Measurements from ENCODE around the gene USP32.
A peak's percentile ranks its signal among the peaks of the same experiment; 100 is the strongest.
"Not testable (repeated sequence)": the region's sequence is repeated elsewhere in the genome, so short reads cannot be mapped to it uniquely, and the experiment has no call there.

The USP32 gene

GRCh38 chr17:60406887-60407286 lies 15.0 kb upstream of the USP32 start:
- DNase-seq = no peak

GRCh38 chr17:60403962-60404361 lies 12.0 kb upstream of the USP32 start:
- no peak for DNase-seq

GRCh38 chr17:60403523-60403810 lies 11.5 kb upstream of the USP32 start:
- no peak for DNase-seq

GRCh38 chr17:60401819-60402218 lies 9.9 kb upstream of the USP32 start:
- no peak for DNase-seq

GRCh38 chr17:60398227-60398959 lies 6.5 kb upstream of the USP32 start:
- no peak for DNase-seq

GRCh38 chr17:60396412-60396811 lies 4.5 kb upstream of the USP32 start:
- no peak for DNase-seq

- no peak for DNase-seq
Observed at GRCh38 chr17:60395508-60396065, 3.7 kb upstream of the USP32 start.

- peak; percentile 32 for DNase-seq
Observed at GRCh38 chr17:60393840-60394723, 2.1 kb upstream of the USP32 start.

- peak; percentile 35 for DNase-seq
Observed at GRCh38 chr17:60392845-60393702, 1.1 kb upstream of the USP32 start.

GRCh38 chr17:60391471-60392041 lies 377 bp downstream of the USP32 start:
- no peak for DNase-seq

GRCh38 chr17:60390925-60391470 lies 935 bp downstream of the USP32 start:
- peak; percentile 44 for DNase-seq

- DNase-seq = no peak
Observed at GRCh38 chr17:60390186-60390585, 1.7 kb downstream of the USP32 start.

- no peak for DNase-seq
Observed at GRCh38 chr17:60388742-60389141, 3.2 kb downstream of the USP32 start.

GRCh38 chr17:60387666-60388065 lies 4.3 kb downstream of the USP32 start:
- DNase-seq = no peak

- no peak for DNase-seq
Observed at GRCh38 chr17:60386147-60387058, 5.5 kb downstream of the USP32 start.

- not testable (repeated sequence) for DNase-seq
Observed at GRCh38 chr17:60384921-60385320, 7.0 kb downstream of the USP32 start.

- no peak for DNase-seq
Observed at GRCh38 chr17:60383379-60383778, 8.6 kb downstream of the USP32 start.

GRCh38 chr17:60381958-60382357 lies 10.0 kb downstream of the USP32 start:
- no peak for DNase-seq

GRCh38 chr17:60379461-60379860 lies 12.5 kb downstream of the USP32 start:
- DNase-seq = not testable (repeated sequence)

GRCh38 chr17:60378187-60378586 lies 13.7 kb downstream of the USP32 start:
- not testable (repeated sequence) for DNase-seq

- DNase-seq = no peak
Observed at GRCh38 chr17:60372790-60373483, 19.0 kb downstream of the USP32 start.

All from NCI-H524 treated with DMSO at 0.1 percent for 48 hours (cell line).